ENCODE data around the gene CFAP70. TPM values are rescaled to one million over a fixed set of nuclear protein-coding genes. Genes with fewer than 3 reads are reported as not detected.
"Not testable (repeated sequence)": the region's sequence is repeated elsewhere in the genome, so short reads cannot be mapped to it uniquely, and the experiment has no call there.

The CFAP70 gene
- total RNA-seq, 1 donor from 2014 or later, result 1.3 TPM

DNA sequence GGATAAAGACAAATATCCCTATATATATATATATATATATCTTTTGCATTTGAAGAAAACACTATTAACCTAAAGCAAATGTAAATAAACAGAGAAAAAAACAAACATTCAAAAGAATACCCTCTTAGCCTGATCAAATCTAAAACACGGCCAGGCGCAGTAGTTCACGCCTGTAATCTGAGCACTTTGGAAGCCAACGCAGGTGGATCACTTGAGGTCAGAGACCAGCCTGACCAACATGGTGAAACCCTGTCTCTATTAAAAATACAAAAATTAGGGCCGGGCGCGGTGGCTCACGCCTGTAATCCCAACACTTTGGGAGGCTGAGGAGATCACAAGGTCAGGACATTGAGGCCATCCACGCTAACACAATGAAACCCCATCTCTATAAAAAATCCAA lies 46.0 kb upstream of the CFAP70 start:
- Mint-ChIP-seq H3K27me3 (ENCODE audit: unreplicated experiment) (peaks cover 1% of the 10 kb centered on the region), H3K4me3 (ENCODE audit: unreplicated experiment) (no peak overlapping the region), H3K4me1 (ENCODE audit: low read depth, unreplicated experiment) (peaks cover 8% of the 10 kb centered on the region), H3K36me3 (ENCODE audit: unreplicated experiment) (no peaks in the 10 kb centered on the region), H3K9me3 (ENCODE audit: unreplicated experiment) (peaks cover 2% of the 10 kb centered on the region), H3K27ac (ENCODE audit: unreplicated experiment) (no peak overlapping the region)
- no peak for TF ChIP-seq CTCF (IDR thresholded peaks at IDR 0.05; ENCODE audit: partially characterized antibody, unreplicated experiment)
- no peak for DNase-seq

GRCh38 chr10:73401636-73402035 lies 43.0 kb upstream of the CFAP70 start:
- no peaks in the 10 kb centered on the region for H3K4me1 Mint-ChIP-seq (ENCODE audit: low read depth, unreplicated experiment)
- H3K4me3 Mint-ChIP-seq (ENCODE audit: unreplicated experiment), result no peak overlapping the region
- no peak overlapping the region for H3K27ac Mint-ChIP-seq (ENCODE audit: unreplicated experiment)
- DNase-seq, result no peak
- peaks cover 2% of the 10 kb centered on the region for H3K9me3 Mint-ChIP-seq (ENCODE audit: unreplicated experiment)
- TF ChIP-seq CTCF (IDR thresholded peaks at IDR 0.05; ENCODE audit: partially characterized antibody, unreplicated experiment), result no peak
- no peaks in the 10 kb centered on the region for H3K36me3 Mint-ChIP-seq (ENCODE audit: unreplicated experiment)
- H3K27me3 Mint-ChIP-seq (ENCODE audit: unreplicated experiment), result peaks cover 1% of the 10 kb centered on the region

DNA sequence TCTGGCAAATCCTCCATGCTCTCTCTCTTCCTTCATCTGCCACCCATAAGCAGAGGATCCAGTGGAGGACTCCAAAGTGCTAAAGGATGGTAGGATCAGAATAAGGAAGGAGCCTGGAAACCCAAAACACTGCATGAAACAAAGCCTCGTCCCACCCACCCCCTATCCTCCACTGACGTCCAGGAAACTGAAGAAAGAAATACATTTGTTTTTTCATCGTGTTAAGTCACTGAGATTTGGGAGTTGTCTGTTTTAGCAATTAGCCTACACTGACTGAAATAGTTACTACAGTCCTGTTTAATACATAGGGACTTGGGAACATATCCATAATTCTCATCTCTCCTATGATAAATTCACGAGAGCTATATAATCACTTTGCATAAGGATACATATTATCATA lies 40.4 kb upstream of the CFAP70 start:
- DNase-seq, result no peak
- no peak for TF ChIP-seq CTCF (IDR thresholded peaks at IDR 0.05; ENCODE audit: partially characterized antibody, unreplicated experiment)
- Mint-ChIP-seq H3K4me3 (ENCODE audit: unreplicated experiment) (no peak overlapping the region), H3K27ac (ENCODE audit: unreplicated experiment) (no peak overlapping the region), H3K36me3 (ENCODE audit: unreplicated experiment) (no peaks in the 10 kb centered on the region), H3K27me3 (ENCODE audit: unreplicated experiment) (peaks cover 2% of the 10 kb centered on the region), H3K9me3 (ENCODE audit: unreplicated experiment) (no peaks in the 10 kb centered on the region), H3K4me1 (ENCODE audit: low read depth, unreplicated experiment) (no peaks in the 10 kb centered on the region)

- no peak overlapping the region for H3K27ac Mint-ChIP-seq (ENCODE audit: unreplicated experiment)
- H3K27me3 Mint-ChIP-seq (ENCODE audit: unreplicated experiment), result peaks cover 2% of the 10 kb centered on the region
- H3K9me3 Mint-ChIP-seq (ENCODE audit: unreplicated experiment), result no peaks in the 10 kb centered on the region
- TF ChIP-seq CTCF (IDR thresholded peaks at IDR 0.05; ENCODE audit: partially characterized antibody, unreplicated experiment), result no peak
- no peaks in the 10 kb centered on the region for H3K36me3 Mint-ChIP-seq (ENCODE audit: unreplicated experiment)
- H3K4me1 Mint-ChIP-seq (ENCODE audit: low read depth, unreplicated experiment), result no peaks in the 10 kb centered on the region
- no peak for DNase-seq
- no peak overlapping the region for H3K4me3 Mint-ChIP-seq (ENCODE audit: unreplicated experiment)
Observed at GRCh38 chr10:73398024-73398423, 39.4 kb upstream of the CFAP70 start.

GRCh38 chr10:73394325-73394724 lies 35.7 kb upstream of the CFAP70 start:
- not testable (repeated sequence) for H3K36me3 Mint-ChIP-seq (ENCODE audit: unreplicated experiment); H3K27me3 Mint-ChIP-seq (ENCODE audit: unreplicated experiment); H3K4me1 Mint-ChIP-seq (ENCODE audit: low read depth, unreplicated experiment); H3K27ac Mint-ChIP-seq (ENCODE audit: unreplicated experiment); H3K4me3 Mint-ChIP-seq (ENCODE audit: unreplicated experiment); DNase-seq; H3K9me3 Mint-ChIP-seq (ENCODE audit: unreplicated experiment)

- no peaks in the 10 kb centered on the region for H3K36me3 Mint-ChIP-seq (ENCODE audit: unreplicated experiment)
- no peaks in the 10 kb centered on the region for H3K9me3 Mint-ChIP-seq (ENCODE audit: unreplicated experiment)
- no peak overlapping the region for H3K4me3 Mint-ChIP-seq (ENCODE audit: unreplicated experiment)
- no peak for DNase-seq
- H3K4me1 Mint-ChIP-seq (ENCODE audit: low read depth, unreplicated experiment), result no peaks in the 10 kb centered on the region
- no peak for TF ChIP-seq CTCF (IDR thresholded peaks at IDR 0.05; ENCODE audit: partially characterized antibody, unreplicated experiment)
- H3K27ac Mint-ChIP-seq (ENCODE audit: unreplicated experiment), result no peak overlapping the region
- no peaks in the 10 kb centered on the region for H3K27me3 Mint-ChIP-seq (ENCODE audit: unreplicated experiment)
Observed at GRCh38 chr10:73388228-73388627, 29.6 kb upstream of the CFAP70 start.
